CD8-positive, alpha-beta memory T cell (primary cell): ENCODE measurements around the gene HOXA1. TPM values are rescaled to one million over a fixed set of nuclear protein-coding genes. Genes with fewer than 3 reads are reported as not detected.

ENCODE experiments used
- CTCF ChIA-PET: fragments of 350-600 bp; sonication (Branson Sonifier 250); formaldehyde crosslinking; loops from one replicate; lab custom pipeline; 2021; ENCODE audit warnings: antibody characterized with exemption; lab: Charles Lee
- POLR2A ChIA-PET: fragments of 350-600 bp; sonication (Branson Sonifier 250); formaldehyde crosslinking; loops from one replicate; lab custom pipeline; 2021; ENCODE audit warnings: antibody characterized with exemption; lab: Charles Lee
- DNase-seq, 5 donors: peaks; one replicate each; pipeline versions ENCODE4 v3.0.0 to v3.0.0-alpha.2; 2020 to 2022; ENCODE audit warnings: mixed read lengths in 1 of 5
- H3K27ac ChIP-seq: one replicate; pipeline ENCODE4 v1.7.0; 2013; ENCODE audit warnings: low read depth, mild to moderate bottlenecking, low read length, moderate library complexity
- H3K27me3 ChIP-seq: 2 replicates; pipeline ENCODE4 v1.7.0; 2013; ENCODE audit warnings: low read length, mild to moderate bottlenecking; ENCODE audit not compliant: insufficient read depth, poor library complexity, severe bottlenecking
- H3K36me3 ChIP-seq: 2 replicates; pipeline ENCODE4 v1.7.0; 2013; ENCODE audit warnings: mild to moderate bottlenecking, low read length, moderate library complexity; ENCODE audit not compliant: insufficient read depth
- H3K4me1 ChIP-seq: 2 replicates; pipeline ENCODE4 v1.7.0; 2013; ENCODE audit warnings: mild to moderate bottlenecking, low read length, moderate library complexity; ENCODE audit not compliant: insufficient read depth
- H3K4me3 ChIP-seq: 2 replicates; pipeline ENCODE4 v1.7.0; 2013; ENCODE audit warnings: mild to moderate bottlenecking, low read length
- H3K9me3 ChIP-seq: 2 replicates; pipeline ENCODE4 v1.7.0; 2013; ENCODE audit warnings: mild to moderate bottlenecking, low read length
- H3K27ac Mint-ChIP-seq, 8 donors: one replicate each; pipeline ENCODE4 v1.8.0; 2020 to 2021; ENCODE audit warnings: mixed read lengths in 8 of 8, mild to moderate bottlenecking in 6 of 8, inconsistent platforms in 3 of 8, moderate library complexity in 3 of 8
- H3K27me3 Mint-ChIP-seq, 2 donors: one replicate each; pipeline ENCODE4 v1.8.0; 2020 to 2021; ENCODE audit warnings: mixed read lengths in 2 of 2, mild to moderate bottlenecking in 1 of 2, moderate library complexity in 1 of 2
- H3K36me3 Mint-ChIP-seq, 3 donors: one replicate each; pipeline ENCODE4 v1.8.0; 2020 to 2021; ENCODE audit warnings: mixed read lengths in 3 of 3, inconsistent platforms in 1 of 3, mild to moderate bottlenecking in 1 of 3
- H3K4me1 Mint-ChIP-seq, 3 donors: one replicate each; pipeline ENCODE4 v1.8.0; 2020 to 2021; ENCODE audit warnings: mixed read lengths in 3 of 3, inconsistent platforms in 1 of 3, mild to moderate bottlenecking in 1 of 3
- H3K4me3 Mint-ChIP-seq, 7 donors: one replicate each; pipeline ENCODE4 v1.8.0; 2020 to 2021; ENCODE audit warnings: mixed read lengths in 7 of 7, mild to moderate bottlenecking in 6 of 7, moderate library complexity in 4 of 7, inconsistent platforms in 2 of 7
- H3K9me3 Mint-ChIP-seq, 5 donors: one replicate each; pipeline ENCODE4 v1.8.0; 2020 to 2022; ENCODE audit warnings: mixed read lengths in 5 of 5, mild to moderate bottlenecking in 3 of 5, moderate library complexity in 2 of 5, inconsistent platforms in 1 of 5
- polyA plus RNA-seq: library from polyadenylated mRNA; unstranded; fragments of 300-500 nt; fragmentation: Illumina TruSeq; gene quantifications from one replicate; pipeline ENCODE4 v1.2.3, GENCODE V29; 2021
- total RNA-seq, 2 experiments: library from RNA; stranded (reverse); gene quantifications; one replicate each; pipeline ENCODE4 v1.2.3, GENCODE V29; 2021

The HOXA1 gene
- total RNA-seq (under 1 TPM; 0.31 to 0.38 TPM), polyA plus RNA-seq (0.75 TPM)

GRCh38 chr7:27095897-27096767 is at the start of gene HOXA1:
Gene HOXA1, minus strand, starts transcription at chr7:27096000. Its CDS starts 88 bp downstream, at chr7:27095912.
- H3K4me3 Mint-ChIP-seq, result peak within 1 kb of the TSS; percentile 90 to 96 (median 93)
- Histone ChIP-seq H3K36me3 (no peaks in the 10 kb centered on the region), H3K27me3 (peaks cover 5% of the 10 kb centered on the region), H3K9me3 (no peaks in the 10 kb centered on the region), H3K4me1 (peaks cover 19% of the 10 kb centered on the region), H3K4me3 (peak within 1 kb of the TSS; percentile 57), H3K27ac (peak within 1 kb of the TSS; percentile 38)
- H3K9me3 Mint-ChIP-seq, result no peaks in the 10 kb centered on the region
- POLR2A ChIA-PET, result interaction anchor here (1.3 kb wide), 1 partner anchor 233 kb away, joined by 7 read pairs; no protein-coding TSS in a partner anchor
- H3K27ac Mint-ChIP-seq, result peak within 1 kb of the TSS; percentile 59 to 97 (median 86)
- peaks cover 22 to 64% of the 10 kb centered on the region in 2 donors for H3K27me3 Mint-ChIP-seq
- DNase-seq, result peak; percentile 66 to 86 (median 76)
- H3K4me1 Mint-ChIP-seq, result peaks cover 28 to 38% (median 36%) of the 10 kb centered on the region in 3 donors
- CTCF ChIA-PET, result interaction anchor here (0.9 to 1.3 kb wide), 3 partner anchors 8 to 65 kb away, joined by 3 to 4 read pairs (median 4); no protein-coding TSS in a partner anchor
- peaks cover 9 to 21% (median 10%) of the 10 kb centered on the region in 3 donors for H3K36me3 Mint-ChIP-seq

DNA sequence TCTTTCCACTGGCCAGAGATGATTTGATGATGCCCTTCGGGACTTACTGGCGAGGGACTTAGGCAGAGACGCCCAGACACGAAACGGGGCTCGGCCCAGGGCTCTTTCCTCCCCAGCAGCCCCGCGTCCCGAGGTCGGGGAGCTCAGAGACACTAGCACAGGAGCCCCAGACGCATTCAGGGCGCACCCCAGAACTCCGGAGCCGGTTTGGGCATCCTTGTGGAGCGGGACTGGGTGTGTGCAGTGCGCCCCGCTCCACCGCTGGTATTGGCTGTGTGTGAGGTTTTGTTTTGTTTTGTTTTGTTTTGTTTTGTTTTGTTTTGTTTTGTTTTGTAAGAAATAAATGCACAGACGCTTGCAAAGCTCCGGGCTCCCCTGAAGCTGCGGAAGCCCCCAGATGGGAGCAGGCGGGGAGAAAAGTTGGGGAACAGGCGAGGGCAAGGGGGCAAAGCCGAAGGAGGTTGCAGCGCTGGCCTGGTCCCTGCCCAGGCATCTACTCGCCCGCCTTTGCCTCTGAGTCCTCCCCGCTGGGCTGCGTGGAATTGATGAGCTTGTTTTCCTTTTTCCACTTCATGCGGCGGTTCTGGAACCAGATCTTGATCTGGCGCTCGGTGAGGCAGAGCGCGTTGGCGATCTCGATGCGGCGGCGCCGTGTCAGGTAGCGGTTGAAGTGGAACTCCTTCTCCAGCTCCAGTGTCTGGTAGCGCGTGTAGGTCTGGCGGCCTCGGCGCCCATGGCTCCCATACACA is 49.5 kb upstream of the HOXA1 start:
- peaks cover 37% of the 10 kb centered on the region for H3K27me3 ChIP-seq
- H3K36me3 ChIP-seq, result no peaks in the 10 kb centered on the region
- DNase-seq, result no peak
- Mint-ChIP-seq H3K4me3 (no peak overlapping the region), H3K36me3 (no peaks in the 10 kb centered on the region), H3K9me3 (no peaks in the 10 kb centered on the region), H3K4me1 (peaks cover 0 to 18% (median 7%) of the 10 kb centered on the region in 3 donors), H3K27ac (peak overlapping the region in 1 of 8 donors; percentile 7), H3K27me3 (peaks cover 56 to 77% of the 10 kb centered on the region in 2 donors)
- no peaks in the 10 kb centered on the region for H3K9me3 ChIP-seq
- no peak overlapping the region for H3K27ac ChIP-seq
- H3K4me3 ChIP-seq, result no peak overlapping the region
- ChIA-PET CTCF (no interaction called here), POLR2A (no interaction called here)
- H3K4me1 ChIP-seq, result peaks cover under 1% of the 10 kb centered on the region

DNA sequence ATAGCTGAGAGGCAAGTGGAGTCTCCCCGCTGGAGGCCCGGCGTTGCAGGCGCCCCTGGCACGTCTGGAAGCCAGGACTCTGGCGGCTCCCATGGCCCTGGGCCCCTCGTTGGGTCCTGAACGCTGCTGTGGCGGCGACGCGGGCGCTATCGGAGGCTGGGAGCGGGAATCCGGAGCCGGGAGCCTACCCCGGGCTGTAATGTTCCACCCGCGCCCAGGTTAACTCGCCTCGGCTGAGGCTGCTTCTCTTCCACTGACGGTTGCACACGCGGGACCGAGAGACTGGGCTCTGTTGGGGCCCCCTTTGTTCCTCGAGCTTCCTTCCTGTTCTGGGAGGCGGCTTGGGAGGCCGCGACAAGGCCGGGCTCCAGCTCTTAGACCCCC is 49.0 kb upstream of the HOXA1 start:
- no peaks in the 10 kb centered on the region for H3K9me3 ChIP-seq
- no peak overlapping the region for H3K27ac ChIP-seq
- peaks cover 51 to 71% of the 10 kb centered on the region in 2 donors for H3K27me3 Mint-ChIP-seq
- ChIA-PET POLR2A (no interaction called here), CTCF (no interaction called here)
- H3K4me1 Mint-ChIP-seq, result peaks cover 0 to 13% (median 5%) of the 10 kb centered on the region in 3 donors
- no peak overlapping the region for H3K27ac Mint-ChIP-seq
- no peak overlapping the region for H3K4me3 ChIP-seq
- H3K36me3 Mint-ChIP-seq, result no peaks in the 10 kb centered on the region
- no peaks in the 10 kb centered on the region for H3K9me3 Mint-ChIP-seq
- peaks cover 35% of the 10 kb centered on the region for H3K27me3 ChIP-seq
- H3K36me3 ChIP-seq, result no peaks in the 10 kb centered on the region
- H3K4me1 ChIP-seq, result no peaks in the 10 kb centered on the region
- no peak overlapping the region for H3K4me3 Mint-ChIP-seq
- DNase-seq, result no peak

DNA sequence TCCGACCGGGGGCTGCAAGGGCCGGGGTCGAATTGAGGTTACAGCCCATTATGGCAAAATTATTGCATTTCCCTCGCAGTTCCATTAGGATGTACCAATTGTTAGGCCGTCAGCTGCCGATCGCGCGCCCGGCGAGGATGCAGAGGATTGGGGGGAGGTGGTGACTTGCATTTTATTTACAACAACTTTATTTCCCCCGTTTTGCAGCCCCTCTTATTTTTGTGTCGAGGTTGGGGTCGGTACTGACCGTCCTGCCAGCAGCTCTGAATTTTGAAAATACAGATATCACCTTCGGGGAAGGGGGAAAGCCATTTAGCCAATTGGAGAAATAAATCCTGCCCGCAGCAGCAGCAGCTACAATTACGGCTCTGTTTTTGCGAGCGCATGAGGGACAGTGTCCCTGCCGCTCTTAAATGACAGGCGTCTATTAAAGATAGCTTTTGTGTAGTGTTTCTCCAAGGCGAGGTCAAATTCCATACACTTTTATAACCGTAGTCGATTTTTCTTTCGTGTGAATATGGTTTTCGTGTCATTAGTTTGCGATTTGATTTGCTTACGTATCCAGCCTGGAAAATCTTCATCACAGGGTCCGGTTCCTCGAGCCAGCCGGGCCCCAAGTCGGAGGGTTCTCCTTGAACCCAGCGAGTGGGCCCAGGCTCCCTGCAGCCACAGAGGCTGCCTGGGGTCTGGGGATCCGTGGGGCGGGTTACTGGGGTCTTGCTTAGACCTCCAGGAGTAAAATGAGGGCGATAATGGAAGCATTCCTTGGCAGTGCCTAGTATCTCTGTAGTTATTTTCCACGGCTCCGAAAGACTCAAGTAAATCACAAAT is 48.4 kb upstream of the HOXA1 start:
- peak overlapping the region in 1 of 7 donors; percentile 65 for H3K4me3 Mint-ChIP-seq
- peaks cover 45 to 65% of the 10 kb centered on the region in 2 donors for H3K27me3 Mint-ChIP-seq
- no peak for DNase-seq
- no peaks in the 10 kb centered on the region for H3K36me3 Mint-ChIP-seq
- ChIA-PET CTCF (no interaction called here), POLR2A (no interaction called here)
- Histone ChIP-seq H3K9me3 (no peaks in the 10 kb centered on the region), H3K36me3 (no peaks in the 10 kb centered on the region), H3K4me1 (no peaks in the 10 kb centered on the region), H3K27me3 (peaks cover 31% of the 10 kb centered on the region), H3K27ac (no peak overlapping the region), H3K4me3 (no peak overlapping the region)
- H3K9me3 Mint-ChIP-seq, result no peaks in the 10 kb centered on the region
- no peak overlapping the region for H3K27ac Mint-ChIP-seq
- H3K4me1 Mint-ChIP-seq, result peaks cover 0 to 12% (median 5%) of the 10 kb centered on the region in 3 donors

DNA sequence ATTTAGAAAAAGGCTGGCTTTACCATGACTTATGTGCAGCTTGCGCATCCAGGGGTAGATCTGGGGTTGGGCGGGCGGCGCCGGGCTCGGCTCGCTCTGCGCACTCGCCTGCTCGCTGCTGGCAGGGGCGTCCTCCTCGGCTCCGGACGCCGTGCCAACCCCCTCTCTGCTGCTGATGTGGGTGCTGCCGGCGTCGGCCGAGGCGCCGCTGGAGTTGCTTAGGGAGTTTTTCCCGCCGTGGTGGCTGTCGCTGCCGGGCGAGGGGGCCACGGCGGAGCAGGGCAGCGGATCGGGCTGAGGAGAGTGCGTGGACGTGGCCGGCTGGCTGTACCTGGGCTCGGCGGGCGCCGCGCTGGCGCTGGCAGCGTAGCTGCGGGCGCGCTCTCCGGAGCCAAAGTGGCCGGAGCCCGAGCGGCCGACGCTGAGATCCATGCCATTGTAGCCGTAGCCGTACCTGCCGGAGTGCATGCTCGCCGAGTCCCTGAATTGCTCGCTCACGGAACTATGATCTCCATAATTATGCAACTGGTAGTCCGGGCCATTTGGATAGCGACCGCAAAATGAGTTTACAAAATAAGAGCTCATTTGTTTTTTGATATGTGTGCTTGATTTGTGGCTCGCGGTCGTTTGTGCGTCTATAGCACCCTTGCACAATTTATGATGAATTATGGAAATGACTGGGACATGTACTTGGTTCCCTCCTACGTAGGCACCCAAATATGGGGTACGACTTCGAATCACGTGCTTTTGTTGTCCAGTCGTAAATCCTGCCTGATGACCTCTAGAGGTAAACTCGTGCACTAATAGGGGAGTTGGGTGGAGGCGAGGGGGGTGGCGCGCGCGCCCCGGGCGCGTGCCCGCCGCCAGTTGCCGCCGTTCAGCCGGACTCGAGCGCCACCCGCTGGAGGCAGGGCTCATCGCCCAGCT is 47.5 kb upstream of the HOXA1 start, which contains the start of gene HOXA5:
Gene HOXA5 (minus strand): TSS at position 659 of the 927 bp plus-strand sequence. CDS start 74 bp downstream, at position 585.
- Histone ChIP-seq H3K4me3 (no peak within 1 kb of the TSS), H3K9me3 (no peaks in the 10 kb centered on the region), H3K27ac (no peak within 1 kb of the TSS), H3K4me1 (no peaks in the 10 kb centered on the region), H3K36me3 (no peaks in the 10 kb centered on the region), H3K27me3 (peaks cover 22% of the 10 kb centered on the region)
- H3K36me3 Mint-ChIP-seq, result no peaks in the 10 kb centered on the region
- H3K27me3 Mint-ChIP-seq, result peaks cover 39 to 64% of the 10 kb centered on the region in 2 donors
- peak within 1 kb of the TSS in 4 of 7 donors; percentile 20 to 65 (median 32) for H3K4me3 Mint-ChIP-seq
- peaks cover 0 to 9% (median 5%) of the 10 kb centered on the region in 3 donors for H3K4me1 Mint-ChIP-seq
- no peaks in the 10 kb centered on the region for H3K9me3 Mint-ChIP-seq
- ChIA-PET POLR2A (no interaction called here), CTCF (no interaction called here)
- no peak within 1 kb of the TSS for H3K27ac Mint-ChIP-seq
- DNase-seq, result no peak

- H3K36me3 ChIP-seq, result no peaks in the 10 kb centered on the region
- Mint-ChIP-seq H3K27me3 (peaks cover 34 to 63% of the 10 kb centered on the region in 2 donors), H3K36me3 (no peaks in the 10 kb centered on the region), H3K4me1 (peaks cover 0 to 5% (median 1%) of the 10 kb centered on the region in 3 donors), H3K9me3 (no peaks in the 10 kb centered on the region), H3K27ac (no peak overlapping the region), H3K4me3 (peak overlapping the region in 2 of 7 donors; percentile 24 to 41)
- no peak overlapping the region for H3K27ac ChIP-seq
- H3K9me3 ChIP-seq, result no peaks in the 10 kb centered on the region
- H3K4me3 ChIP-seq, result no peak overlapping the region
- DNase-seq, result no peak
- H3K4me1 ChIP-seq, result no peaks in the 10 kb centered on the region
- POLR2A ChIA-PET, result no interaction called here
- CTCF ChIA-PET, result interaction anchor here (1.7 kb wide), 1 partner anchor 8 kb away, joined by 4 read pairs; no protein-coding TSS in a partner anchor
- peaks cover 20% of the 10 kb centered on the region for H3K27me3 ChIP-seq
Measured at GRCh38 chr7:27142580-27143022, 46.8 kb upstream of the HOXA1 start.
